HK-2 (cell line): ENCODE results near the gene ZNF205.

ENCODE experiments used
- DNase-seq: peaks from one replicate; pipeline ENCODE4 v3.0.0-alpha.2; 2018; ENCODE audit not compliant: unreplicated experiment

The ZNF205 gene

DNA sequence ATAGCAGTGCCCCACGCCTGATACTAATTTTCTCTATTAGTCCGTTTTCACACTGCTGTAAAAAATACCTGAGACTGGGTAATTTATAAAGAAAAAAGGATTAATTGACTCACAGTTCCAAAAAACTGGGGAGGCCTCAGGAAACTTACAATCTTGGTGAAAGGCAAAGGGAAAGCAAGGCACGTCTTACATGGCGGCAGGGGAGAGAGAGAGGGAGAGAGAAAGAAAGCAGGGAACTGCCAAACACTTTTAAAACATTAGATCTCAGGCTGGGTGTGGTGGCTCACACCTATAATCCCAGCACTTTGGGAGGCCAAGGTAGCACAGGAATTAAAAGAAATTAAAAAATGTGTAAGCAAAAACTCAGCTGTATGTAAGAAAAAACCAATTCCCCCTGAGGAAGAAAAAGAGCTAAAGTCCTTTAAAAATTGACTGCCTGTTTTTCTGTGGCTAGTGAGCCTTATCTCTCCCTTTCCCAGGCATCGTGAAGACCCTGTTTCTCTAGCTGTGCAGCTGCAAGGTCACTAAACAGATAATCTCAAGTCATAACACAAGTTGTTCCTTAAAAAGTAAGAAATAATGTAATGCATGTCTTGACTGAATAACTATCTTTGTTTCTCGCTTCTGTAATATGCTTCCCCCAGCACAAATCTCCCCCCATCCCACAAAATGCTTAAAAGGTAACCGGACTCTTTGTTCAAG lies 27.3 kb upstream of the ZNF205 start:
- DNase-seq, result no peak

DNA sequence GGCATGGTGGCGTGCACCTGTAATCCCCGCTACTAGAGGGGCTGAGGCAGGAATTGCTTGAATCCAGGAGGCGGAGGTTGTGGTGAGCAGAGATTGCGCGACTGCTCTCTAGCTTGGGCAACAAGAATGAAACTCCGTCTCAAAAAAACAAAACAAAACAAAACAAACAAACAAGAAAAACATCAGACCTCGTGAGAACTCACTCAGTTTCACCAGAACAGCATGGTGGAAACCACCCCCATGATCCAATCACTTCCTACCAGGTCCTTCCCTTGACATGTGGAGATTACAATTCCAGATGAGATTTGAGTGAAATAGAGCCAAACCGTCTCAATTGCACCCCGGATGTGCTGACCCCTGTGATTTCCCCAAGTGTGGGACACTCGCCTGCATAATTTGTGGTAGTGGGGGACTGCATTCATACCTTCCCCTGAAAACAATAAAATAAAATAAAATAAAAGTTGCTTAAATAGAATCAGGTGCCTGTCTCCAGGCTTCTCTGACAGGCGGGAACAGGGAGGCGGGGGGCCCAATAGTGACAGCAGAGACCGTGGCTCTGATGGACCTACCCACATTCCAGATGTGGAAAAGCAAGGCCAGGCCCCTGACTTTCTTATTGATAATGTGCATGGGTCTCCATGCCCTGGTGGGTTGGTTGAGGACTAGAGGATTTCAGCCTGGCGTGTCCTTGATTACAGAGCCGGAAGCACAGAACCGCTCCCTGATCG lies 26.4 kb upstream of the ZNF205 start:
- no peak for DNase-seq

DNA sequence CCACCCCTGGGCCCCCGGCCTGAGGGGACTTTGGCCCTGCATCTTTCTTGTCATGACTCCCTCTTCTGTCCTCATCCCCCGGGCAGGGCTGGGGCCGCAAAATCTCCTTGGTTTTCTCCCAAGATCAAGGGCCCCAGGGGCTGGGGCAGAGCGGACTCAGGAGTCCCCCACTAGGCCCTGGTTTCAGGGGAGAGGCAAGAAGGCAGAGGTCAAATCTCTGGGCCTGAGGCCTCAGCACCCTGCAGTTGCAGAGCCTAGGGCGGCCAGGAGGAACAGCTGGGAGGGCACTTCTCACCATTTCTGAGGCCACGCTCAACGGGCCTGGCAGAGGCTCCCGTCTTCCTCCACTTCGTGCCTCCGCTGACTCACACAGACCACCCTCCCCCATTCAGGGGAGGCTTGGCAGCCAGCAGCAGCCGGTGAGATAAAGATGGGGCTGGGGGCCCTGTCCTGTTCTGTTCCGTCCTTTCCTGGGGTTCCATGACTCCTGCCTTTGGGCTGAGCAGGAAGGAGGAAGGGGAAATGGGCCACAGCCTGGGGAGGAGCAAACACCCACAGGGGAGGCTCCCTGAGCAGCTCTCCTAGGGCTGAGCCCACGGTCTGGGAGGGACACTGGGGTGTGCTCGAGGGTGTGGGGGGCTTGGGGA lies 25.7 kb upstream of the ZNF205 start:
- no peak for DNase-seq

DNA sequence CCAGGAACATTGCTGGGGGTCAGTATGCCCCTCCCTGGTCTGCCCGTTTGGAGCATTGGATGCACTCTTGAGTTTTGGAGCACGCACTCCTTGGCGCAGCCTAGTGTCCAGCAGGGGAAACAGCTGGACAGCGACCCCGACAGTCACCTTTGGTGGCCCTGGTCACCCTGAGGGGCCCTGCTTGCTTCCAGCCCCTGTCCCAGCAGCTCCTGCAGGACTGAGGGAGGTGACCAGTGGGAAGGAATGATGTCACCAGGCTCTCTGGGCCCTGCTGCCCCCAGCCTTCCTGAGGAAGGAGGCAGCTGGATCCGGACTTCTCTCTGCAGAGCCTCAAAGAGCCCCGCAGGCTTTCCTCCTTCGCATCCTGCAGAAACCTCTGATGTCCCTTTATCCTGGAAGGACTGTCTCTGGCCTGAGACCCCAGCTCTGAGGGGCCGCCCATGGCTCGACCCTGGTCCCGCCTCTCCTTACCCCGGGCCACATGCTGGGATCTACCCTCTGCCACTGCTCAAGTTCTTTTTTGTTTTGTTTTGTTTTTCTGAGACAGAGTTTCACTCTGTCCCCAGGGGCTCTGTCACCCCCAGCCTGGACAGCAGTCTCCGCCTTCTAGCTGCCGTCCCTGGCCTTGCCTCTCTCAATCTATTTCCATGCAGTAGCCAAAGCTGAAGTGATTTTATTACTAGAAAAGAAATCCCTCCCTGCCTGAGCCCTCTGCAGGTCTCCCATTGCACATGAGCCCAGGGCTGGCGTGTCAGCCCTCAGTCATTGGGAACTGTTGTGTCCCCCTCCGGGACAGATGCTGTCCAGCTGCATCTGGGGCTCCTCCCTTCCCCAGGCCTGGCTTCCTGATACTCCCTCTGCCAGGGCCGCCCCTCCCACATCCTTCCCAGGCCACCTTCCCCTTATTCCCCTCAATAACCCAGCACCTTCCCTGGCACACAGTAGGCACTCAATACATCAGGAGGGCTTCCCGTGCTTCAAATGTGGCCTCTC lies 24.8 kb upstream of the ZNF205 start:
- DNase-seq, result no peak

DNA sequence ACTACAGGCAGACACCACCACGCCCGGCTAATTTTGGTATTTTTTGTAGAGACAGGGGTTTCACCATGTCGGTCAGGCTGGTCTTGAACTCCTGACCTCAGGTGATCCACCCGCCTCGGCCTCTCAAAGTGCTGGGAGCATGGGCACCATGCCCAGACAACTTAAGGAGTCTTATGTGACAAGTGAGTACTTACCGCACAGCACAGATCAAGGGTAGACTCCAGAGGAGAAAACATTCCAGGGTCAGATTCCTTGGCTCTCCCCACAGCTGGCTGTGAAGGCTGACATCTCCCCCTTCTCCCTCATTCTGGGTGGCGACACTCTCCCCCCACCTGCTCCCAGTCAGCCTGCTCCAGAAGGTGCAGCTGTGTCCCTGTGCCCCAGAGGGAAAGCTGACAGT lies 23.9 kb upstream of the ZNF205 start:
- DNase-seq, result no peak

DNA sequence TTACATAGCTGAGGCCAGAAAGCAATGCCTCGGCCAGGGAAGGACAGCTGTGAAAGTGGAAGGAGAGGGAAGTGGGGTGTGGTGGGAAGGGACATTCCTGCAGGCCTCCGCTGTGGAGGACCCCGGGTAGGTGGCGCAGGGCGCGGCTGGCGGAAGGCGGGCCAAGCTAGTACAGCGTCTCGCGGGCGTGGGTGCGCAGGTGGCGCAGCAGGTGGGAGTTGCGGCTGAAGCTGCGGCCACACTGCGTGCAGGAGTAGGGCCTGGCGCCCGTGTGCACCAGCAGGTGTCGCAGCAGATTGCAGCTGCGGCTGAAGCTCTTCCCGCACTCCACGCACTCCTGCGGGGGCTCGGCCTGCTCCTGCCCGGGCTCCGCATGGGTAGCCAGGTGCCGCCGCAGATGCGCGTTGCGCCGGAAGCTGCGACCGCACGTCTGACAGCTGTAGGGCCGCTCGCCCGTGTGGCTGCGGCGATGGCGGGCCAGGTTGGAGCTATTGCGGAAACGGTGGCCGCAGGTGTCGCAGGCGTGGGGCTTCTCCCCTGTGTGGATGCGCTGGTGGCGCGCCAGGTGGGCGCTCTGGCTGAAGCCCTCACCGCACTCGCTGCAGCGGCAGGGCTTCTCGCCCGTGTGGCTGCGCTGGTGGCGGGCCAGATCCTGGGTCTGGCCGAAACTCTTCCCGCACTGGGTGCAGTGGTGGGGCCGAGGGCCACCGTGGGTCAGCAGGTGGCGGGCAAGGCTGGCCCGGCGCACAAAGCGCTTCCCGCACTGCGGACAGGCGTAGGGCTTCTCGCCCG lies 23.3 kb upstream of the ZNF205 start:
- no peak for DNase-seq

DNA sequence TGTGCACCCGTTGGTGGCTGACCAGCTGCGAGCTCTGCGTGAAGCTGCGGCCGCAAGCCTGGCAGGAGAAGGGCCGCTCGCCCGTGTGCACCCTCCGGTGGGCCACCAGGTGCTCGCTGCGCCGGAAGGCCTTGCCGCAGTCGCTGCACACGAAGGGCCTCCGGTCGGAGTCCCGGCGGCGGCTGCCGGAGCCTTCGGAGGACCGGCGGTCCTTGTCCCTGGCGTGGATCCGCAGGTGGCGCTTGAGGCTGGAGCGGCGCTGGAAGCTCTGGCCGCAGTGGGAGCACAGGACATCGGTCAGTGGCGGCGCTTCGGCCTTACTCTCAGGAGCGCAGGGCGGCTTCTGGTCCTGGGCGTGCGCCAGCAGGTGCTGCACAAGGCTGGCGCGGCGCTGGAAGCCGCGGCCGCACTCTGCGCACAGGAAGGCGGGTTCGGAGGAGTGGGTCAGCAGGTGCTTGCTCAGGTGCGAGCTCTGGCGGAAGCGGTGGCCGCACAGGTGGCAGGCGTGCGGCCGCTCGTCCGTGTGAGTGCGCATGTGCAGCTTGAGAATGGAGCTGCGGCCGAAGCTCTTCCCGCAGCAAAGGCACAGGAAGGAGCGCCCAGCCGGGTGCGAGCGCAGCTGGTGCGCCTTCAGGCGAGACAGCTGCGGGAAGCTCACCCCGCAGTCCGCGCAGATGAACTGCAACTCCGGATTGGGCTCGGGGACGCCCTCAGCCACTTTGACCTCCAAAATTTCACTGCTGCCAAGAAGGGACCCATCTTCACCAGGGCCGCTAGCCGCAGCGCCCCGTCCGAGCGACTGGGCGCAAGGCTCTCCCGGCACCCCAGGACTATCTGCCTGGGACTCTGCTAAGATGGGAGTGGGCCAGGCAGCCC lies 22.4 kb upstream of the ZNF205 start:
- no peak for DNase-seq

DNA sequence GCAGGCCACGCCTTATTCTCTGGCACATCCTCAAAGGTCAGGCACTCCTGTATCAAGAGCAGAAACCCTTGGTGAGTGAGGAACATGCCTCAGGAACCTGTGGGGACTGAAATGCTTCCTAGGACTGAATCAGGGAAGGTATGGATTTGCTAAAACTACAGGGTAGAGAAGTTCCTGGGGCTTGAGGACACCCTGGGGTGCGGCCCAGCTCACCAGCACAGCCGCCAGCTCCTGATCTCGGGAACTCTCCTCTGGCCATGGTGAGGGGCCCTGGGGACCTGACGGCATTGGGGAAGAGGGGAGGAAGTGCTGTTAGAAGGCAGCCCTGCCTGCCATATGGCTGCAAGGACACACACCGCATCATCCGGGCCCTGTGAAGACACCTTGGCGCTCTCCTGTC lies 20.8 kb upstream of the ZNF205 start:
- DNase-seq, result no peak

DNA sequence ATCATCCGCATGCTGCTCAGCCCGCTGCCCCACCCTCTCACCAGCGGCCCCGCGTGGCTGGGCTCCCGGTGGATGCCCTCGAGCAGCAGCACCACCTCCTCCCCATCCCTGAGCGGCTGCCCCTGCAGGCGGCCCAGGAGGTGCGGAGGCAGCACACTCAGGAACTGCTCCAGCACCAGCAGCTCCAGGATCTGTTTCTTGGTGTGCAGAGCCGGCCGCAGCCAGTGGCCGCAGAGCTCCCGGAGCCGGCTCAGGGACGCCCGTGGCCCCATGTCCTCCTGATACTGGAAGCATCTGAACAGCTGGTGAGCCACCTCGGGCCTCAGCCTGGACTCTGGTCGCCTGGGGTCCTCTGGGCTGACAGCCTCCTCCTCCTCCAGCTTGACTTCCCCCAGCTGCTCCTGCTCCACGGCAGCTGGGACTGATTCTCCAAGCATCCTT lies 19.9 kb upstream of the ZNF205 start:
- no peak for DNase-seq

DNA sequence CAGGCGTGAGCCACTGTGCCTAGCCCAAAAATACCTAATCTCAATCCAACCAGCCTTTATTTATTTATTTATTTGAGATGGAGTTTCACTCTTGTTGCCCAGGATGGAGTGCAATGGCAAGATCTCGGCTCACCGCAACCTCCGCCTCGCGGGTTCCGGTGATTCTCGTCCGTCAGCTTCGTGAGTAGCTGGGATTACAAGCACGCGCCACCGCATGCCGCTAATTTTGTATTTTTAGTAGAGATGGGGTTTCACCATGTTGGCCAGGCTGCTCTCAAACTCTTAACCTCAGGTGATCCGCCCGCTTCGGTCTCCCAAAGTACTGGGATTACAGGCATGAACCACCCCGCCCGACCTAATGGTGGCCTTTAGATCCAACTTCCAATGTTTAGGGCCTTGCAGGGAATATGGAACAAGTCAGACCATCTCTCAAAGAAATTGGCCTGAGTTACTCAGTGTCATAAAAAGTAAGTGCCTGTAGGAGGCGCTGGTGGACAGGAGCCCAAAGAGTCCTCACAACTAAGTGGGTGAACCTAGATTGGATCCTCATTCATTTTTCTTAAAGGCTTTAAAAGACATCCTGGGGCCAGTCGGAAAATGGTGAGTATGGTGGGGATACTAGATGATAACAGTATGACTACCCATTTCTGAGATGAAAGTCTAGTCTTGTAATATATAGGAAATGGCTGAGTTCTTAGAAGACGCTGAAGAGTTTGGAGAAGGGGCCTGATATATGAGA lies 17.9 kb upstream of the ZNF205 start:
- DNase-seq, result no peak

DNA sequence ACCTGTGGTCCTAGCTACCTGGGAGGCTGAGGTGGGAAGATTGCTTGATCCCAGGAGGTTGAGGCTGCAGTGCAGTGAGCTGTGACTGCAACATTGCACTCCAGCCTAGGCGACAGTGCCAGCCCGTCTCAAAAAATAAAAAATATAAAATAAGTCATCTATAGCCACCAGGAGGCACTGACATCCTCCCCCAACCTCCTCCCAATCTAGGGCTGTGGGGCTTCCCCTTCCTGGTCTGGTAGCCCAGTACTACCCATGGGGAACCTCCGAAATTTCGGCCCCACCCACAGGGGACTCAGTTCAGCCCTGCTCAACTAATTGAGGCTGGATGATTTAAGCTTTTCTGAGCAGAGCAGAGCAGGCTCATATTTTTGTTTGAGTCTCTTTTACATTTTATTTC lies 16.5 kb upstream of the ZNF205 start:
- no peak for DNase-seq

DNA sequence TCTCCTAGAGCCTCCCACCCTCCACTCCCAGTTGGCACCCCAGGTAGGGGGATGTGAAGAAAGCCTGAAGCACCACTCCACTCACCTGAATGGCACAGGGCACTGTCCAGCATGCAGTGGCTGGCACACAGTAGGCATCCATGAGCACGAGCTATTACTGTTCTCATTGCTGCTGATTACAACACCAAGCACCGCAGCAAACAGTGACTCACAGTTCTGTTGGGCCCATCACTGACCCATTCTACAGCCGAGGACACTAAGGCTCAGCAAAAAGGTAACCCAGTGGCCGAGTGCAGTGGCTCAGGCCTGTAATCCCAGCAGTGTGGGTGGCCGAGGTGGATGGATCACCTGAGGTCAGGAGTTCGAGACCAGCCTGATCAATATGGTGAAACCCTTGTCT lies 16.0 kb upstream of the ZNF205 start:
- DNase-seq, result no peak

DNA sequence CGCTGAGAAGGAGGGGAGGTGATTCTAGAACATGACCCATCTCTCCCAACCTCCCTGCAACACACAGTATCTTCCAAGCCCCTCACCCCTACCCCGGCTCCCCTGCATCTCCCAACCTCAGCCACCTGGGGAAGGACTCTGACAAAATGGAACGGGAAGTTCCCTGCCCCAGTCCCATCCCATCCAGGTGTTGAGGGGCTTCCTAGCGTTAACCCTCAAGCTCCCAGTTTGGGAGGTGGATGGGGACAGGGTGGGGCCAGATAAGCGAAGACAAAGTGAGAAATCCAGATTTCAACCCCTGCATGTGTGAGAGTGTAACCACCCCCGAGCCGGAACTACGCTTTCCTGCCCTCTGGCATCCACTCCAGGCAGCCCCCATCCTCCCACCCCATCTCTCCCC lies 15.1 kb upstream of the ZNF205 start:
- no peak for DNase-seq

DNA sequence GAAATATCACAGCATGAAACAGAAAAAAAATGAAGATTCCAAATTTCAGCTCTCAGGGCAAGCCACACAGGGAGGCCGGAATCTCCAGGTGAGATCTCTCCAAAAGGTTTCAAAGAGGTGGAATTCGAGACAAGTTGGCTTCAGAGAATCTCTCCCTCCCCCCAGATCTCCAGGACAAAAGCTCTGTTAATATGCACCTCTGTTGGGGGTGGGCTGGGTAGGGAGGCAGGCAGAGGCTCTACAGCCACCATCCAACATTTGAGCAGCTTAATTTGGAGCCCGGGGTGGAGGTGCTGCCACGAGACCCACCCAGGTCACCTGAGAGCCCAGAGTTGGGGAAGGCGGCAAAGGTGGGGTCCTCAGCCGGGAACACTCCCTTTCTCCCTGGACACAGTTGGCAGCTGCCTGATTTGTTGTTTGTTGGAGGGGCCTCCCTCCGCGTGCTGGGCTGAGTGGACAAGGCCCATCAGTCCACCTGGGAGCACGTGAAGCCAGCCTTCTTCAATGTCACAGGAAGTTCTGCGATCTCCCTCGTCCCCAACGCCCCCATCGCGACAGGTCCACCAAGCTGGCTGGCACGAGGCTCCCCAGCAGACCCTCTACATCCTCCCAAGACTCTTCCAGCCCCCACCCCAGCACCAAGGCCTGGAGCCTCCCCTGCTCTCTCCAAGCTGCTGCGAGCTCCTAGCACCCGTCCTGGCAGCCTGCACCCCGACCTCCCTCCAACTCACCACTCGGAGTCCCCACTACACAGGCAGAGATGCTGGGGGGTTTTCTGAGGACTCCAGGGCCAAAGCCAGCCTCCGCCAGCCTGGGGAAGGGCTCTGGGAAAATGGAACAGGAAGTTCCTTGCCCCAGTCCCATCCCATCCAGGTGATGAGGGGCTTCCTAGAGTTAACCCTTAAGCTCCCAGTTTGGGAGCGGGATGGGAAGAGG lies 13.7 kb upstream of the ZNF205 start, which contains the start of gene ZSCAN10:
ZSCAN10 (minus strand) TSS at position 836 of the 936 bp plus-strand sequence. CDS start 6,357 bp downstream, outside the sequence.
- DNase-seq, result no peak

DNA sequence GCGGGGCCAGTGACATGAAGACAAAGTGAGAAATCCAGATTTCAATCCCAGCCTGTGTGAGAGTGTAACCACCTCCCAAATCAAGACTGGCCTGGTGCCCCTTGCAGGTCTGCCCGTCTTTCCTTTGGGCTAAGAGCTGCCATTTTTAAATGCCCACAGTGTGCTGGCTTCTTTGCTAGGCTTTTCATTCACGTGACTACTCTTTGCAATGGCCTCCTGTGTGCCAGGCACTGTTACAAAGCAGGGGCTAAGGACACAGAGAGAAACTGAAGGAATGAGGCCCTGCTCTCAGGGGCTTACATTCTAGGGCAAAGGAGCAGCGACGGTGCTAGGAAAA lies 13.0 kb upstream of the ZNF205 start:
- no peak for DNase-seq

DNA sequence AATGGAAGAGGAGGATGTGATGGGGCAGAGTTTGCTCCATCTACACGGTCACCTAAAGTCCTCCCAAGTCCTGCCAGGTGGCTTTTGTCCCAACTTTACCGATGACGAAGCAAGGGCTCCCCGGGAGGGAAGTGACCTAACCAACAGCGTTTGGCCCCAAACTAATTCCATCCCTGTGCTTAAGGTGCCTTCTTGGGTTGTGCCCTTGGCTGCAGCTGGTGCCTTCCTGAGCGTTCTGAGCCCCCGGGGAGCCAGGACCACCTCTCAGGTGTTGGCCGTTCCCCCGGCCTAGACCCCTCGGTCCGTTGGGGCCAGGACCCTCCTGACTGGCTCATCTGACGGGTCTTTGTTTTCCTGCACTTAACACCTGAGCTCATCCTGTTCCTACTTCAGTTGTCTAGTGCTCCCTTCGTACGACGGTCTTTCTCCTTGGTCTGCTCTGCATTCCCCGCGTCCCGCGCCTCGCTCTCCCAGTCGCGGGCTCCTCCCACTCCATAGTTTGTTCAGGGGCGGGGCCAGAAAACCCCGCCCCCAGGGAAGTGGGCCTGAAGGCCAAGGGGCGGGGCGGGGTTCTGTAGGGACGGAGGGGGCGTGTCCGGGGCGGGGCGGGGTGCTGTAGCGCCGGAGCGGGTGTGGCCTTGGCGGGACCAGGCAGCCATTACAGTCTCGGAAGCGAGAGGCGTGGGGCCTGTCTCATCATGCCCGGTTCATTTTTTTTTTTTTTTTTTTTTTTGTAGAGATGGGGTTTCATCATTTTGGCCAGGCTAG lies 12.5 kb upstream of the ZNF205 start:
- no peak for DNase-seq
